Activated CD8-positive, alpha-beta T cell treated with anti-CD3 and anti-CD28 coated beads for 36 hours (primary cell): ENCODE measurements around the gene UBE2Q2. TPM values are rescaled to one million over a fixed set of nuclear protein-coding genes. Genes with fewer than 3 reads are reported as not detected.
A peak's percentile ranks its signal among the peaks of the same experiment; 100 is the strongest.

ENCODE experiments used
- ATAC-seq: fragments of 200-7000 bp; cut with Tn5 transposase; one replicate; pipeline ENCODE4 v1.10.0; 2021; ENCODE audit warnings: mild to moderate bottlenecking, moderate library complexity
- CTCF ChIA-PET: fragments of 350-600 bp; sonication (Branson Sonifier 250); formaldehyde crosslinking; loops from one replicate; lab custom pipeline; 2021; ENCODE audit warnings: antibody characterized with exemption; lab: Charles Lee
- POLR2A ChIA-PET: fragments of 350-600 bp; sonication (Branson Sonifier 250); formaldehyde crosslinking; loops from one replicate; lab custom pipeline; 2021; ENCODE audit warnings: antibody characterized with exemption; lab: Charles Lee
- DNase-seq: peaks from one replicate; pipeline ENCODE4 v3.0.0-alpha.2; 2020
- H3K27ac Mint-ChIP-seq: one replicate; pipeline ENCODE4 v1.8.0; 2021; ENCODE audit warnings: mild to moderate bottlenecking, mixed read lengths
- H3K27me3 Mint-ChIP-seq: one replicate; pipeline ENCODE4 v1.8.0; 2021; ENCODE audit warnings: mixed read lengths
- H3K36me3 Mint-ChIP-seq: one replicate; pipeline ENCODE4 v1.8.0; 2021; ENCODE audit warnings: low read depth, mixed read lengths
- H3K4me1 Mint-ChIP-seq: one replicate; pipeline ENCODE4 v1.8.0; 2021; ENCODE audit warnings: low read depth, mixed read lengths
- H3K4me3 Mint-ChIP-seq: one replicate; pipeline ENCODE4 v1.8.0; 2021; ENCODE audit warnings: mild to moderate bottlenecking, moderate library complexity, mixed read lengths
- H3K9me3 Mint-ChIP-seq: one replicate; pipeline ENCODE4 v1.8.0; 2021; ENCODE audit warnings: mixed read lengths
- CTCF ChIP-seq: fragments of 200-600 bp; IDR thresholded peaks from one replicate; pipeline ENCODE4 v1.8.0; 2022; ENCODE audit warnings: antibody characterized with exemption, mild to moderate bottlenecking
- intact Hi-C: fragments of 100-400 bp; cut with micrococcal nuclease; formaldehyde crosslinking; loops from one replicate; pipeline ENCODE4 v1.10.0; 2022
- total RNA-seq, 2 experiments: library from RNA; stranded (reverse); gene quantifications; one replicate each; pipeline ENCODE4 v1.2.3, GENCODE V29; 2021

The UBE2Q2 gene
- total RNA-seq, 2 experiments from 2014 or later = 19.4 to 20.0 TPM

GRCh38 chr15:75926931-75927330 lies 83.7 kb downstream of the UBE2Q2 start:
- peaks cover 41% of the 10 kb centered on the region for H3K36me3 Mint-ChIP-seq
- H3K4me1 Mint-ChIP-seq = peaks cover 50% of the 10 kb centered on the region
- H3K9me3 Mint-ChIP-seq = no peaks in the 10 kb centered on the region
- no peak for DNase-seq
- no peak for TF ChIP-seq CTCF
- intact Hi-C loops = no loop called here
- ChIA-PET POLR2A (no interaction called here), CTCF (no interaction called here)
- ATAC-seq = no peak
- no peak overlapping the region for H3K4me3 Mint-ChIP-seq
- peak overlapping the region; percentile 25 for H3K27ac Mint-ChIP-seq
- no peaks in the 10 kb centered on the region for H3K27me3 Mint-ChIP-seq

GRCh38 chr15:75927601-75928000 lies 84.4 kb downstream of the UBE2Q2 start:
- Mint-ChIP-seq H3K4me1 (peaks cover 45% of the 10 kb centered on the region), H3K27ac (no peak overlapping the region), H3K9me3 (no peaks in the 10 kb centered on the region), H3K4me3 (no peak overlapping the region), H3K27me3 (no peaks in the 10 kb centered on the region), H3K36me3 (peaks cover 44% of the 10 kb centered on the region)
- ATAC-seq (peak; percentile 24), DNase-seq (no peak)
- CTCF ChIA-PET = interaction anchor here (0.7 to 2.4 kb wide), 2 partner anchors 18 to 117 kb away, joined by 3 to 7 read pairs; no protein-coding TSS in a partner anchor
- intact Hi-C loops = no loop called here
- POLR2A ChIA-PET = no interaction called here
- no peak for TF ChIP-seq CTCF

DNA sequence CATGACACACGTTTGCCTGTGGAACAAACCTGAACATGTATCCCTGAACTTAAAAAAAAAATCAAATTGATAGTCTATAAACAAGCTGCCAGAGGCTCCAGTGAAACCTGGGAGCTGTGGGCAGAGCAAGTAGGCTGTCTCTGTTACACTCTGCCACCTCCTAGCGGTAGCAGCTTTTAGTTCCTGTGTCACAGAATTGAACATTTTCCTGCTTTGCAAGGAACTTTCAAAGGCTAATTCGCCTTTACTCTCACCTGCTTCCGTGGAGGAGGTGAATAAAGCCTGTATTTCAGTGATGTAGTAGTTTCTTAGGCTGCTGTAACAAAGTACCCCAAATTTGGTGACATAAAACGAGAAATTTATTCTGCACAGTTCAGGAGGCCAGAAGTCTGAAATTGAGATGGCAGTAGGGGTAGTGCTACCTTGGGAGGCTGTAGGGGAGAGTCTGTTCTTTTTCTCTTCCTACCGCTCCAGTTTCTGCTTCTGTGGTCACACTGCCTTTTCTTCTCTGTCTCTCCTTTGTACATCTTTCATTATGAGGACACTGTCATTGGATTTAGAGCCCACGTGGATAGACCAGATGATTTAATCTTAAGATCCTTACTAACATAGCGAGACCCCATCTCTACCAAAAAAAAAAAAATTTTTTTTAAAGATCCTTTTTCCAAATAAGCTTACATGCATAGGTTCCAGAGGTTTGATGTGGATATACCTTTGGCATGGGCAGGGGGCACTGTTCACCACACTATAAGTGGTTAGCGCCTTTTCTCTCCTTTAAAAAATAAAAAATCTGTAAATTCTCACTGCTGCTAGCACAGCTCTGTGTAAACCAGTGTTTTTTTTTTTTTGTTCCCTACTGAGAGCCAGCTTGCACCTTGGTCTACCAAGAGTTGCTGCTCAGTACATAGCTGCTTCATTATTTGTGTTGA lies 85.7 kb downstream of the UBE2Q2 start:
- Mint-ChIP-seq H3K9me3 (no peaks in the 10 kb centered on the region), H3K36me3 (peaks cover 47% of the 10 kb centered on the region), H3K27ac (no peak overlapping the region), H3K4me3 (no peak overlapping the region), H3K4me1 (peaks cover 38% of the 10 kb centered on the region), H3K27me3 (no peaks in the 10 kb centered on the region)
- DNase-seq (no peak), ATAC-seq (no peak)
- ChIA-PET CTCF (interaction anchor here (1.4 to 2.4 kb wide), 2 partner anchors 119 to 128 kb away, joined by 4 to 7 read pairs; no protein-coding TSS in a partner anchor), POLR2A (interaction anchor here (0.8 kb wide), 1 partner anchor 25 kb away, joined by 3 read pairs; the partner anchor contains the start of gene FBXO22)
- no peak for TF ChIP-seq CTCF
- intact Hi-C loops = no loop called here

- Mint-ChIP-seq H3K4me1 (peaks cover 36% of the 10 kb centered on the region), H3K4me3 (no peak overlapping the region), H3K36me3 (peaks cover 49% of the 10 kb centered on the region), H3K27ac (no peak overlapping the region), H3K9me3 (no peaks in the 10 kb centered on the region), H3K27me3 (no peaks in the 10 kb centered on the region)
- intact Hi-C loops = no loop called here
- ChIA-PET POLR2A (interaction anchor here (0.8 kb wide), 1 partner anchor 26 kb away, joined by 3 read pairs; the partner anchor contains the start of gene FBXO22), CTCF (interaction anchor here (1.4 to 2.4 kb wide), 3 partner anchors 32 to 127 kb away, joined by 4 to 7 read pairs (median 4); no protein-coding TSS in a partner anchor)
- ATAC-seq = peak; percentile 58
- peak; percentile 35 for DNase-seq
- no peak for TF ChIP-seq CTCF
Measured at GRCh38 chr15:75929799-75930565, 86.7 kb downstream of the UBE2Q2 start.
